Pulmonary artery endothelial cell (primary cell): Measurements from ENCODE around the gene NFASC. TPM values are rescaled to one million over a fixed set of nuclear protein-coding genes. Genes with fewer than 3 reads are reported as not detected.

Experiments used
- DNase-seq: peaks from one replicate; pipeline ENCODE4 v3.0.0-alpha.2; 2011; ENCODE audit warnings: low read depth, low spot score
- total RNA-seq: library from RNA; depleted of rRNA; stranded (reverse); fragments of >200 nt; gene quantifications from 2 replicates; pipeline ENCODE4 v1.2.3, GENCODE V29; 2014

Gene NFASC
- total RNA-seq, 1 donor from 2014 or later = not detected

- DNase-seq = no peak
Measured at GRCh38 chr1:205037539-205037938, 166.9 kb downstream of the NFASC start.

- DNase-seq = no peak
Measured at GRCh38 chr1:205038132-205038786, 167.6 kb downstream of the NFASC start.

GRCh38 chr1:205041001-205041715 is 170.5 kb downstream of the NFASC start:
- no peak for DNase-seq

GRCh38 chr1:205041998-205042910 is 171.6 kb downstream of the NFASC start:
- no peak for DNase-seq

- DNase-seq = no peak
Measured at GRCh38 chr1:205042911-205043806, 172.5 kb downstream of the NFASC start, which contains the start of gene CNTN2. CNTN2 (plus strand) TSS chr1:205043212; CDS start chr1:205053186, 9,974 bp downstream.

GRCh38 chr1:205043866-205044265 is 173.2 kb downstream of the NFASC start:
- DNase-seq = no peak

GRCh38 chr1:205044741-205045140 is 174.1 kb downstream of the NFASC start:
- no peak for DNase-seq

- DNase-seq = no peak
Measured at GRCh38 chr1:205045146-205045545, 174.5 kb downstream of the NFASC start.

- no peak for DNase-seq
Measured at GRCh38 chr1:205046870-205047269, 176.2 kb downstream of the NFASC start.

- no peak for DNase-seq
Measured at GRCh38 chr1:205047764-205048231, 177.1 kb downstream of the NFASC start.

GRCh38 chr1:205048382-205048781 is 177.7 kb downstream of the NFASC start:
- no peak for DNase-seq

- no peak for DNase-seq
Measured at GRCh38 chr1:205049479-205049878, 178.8 kb downstream of the NFASC start.

- DNase-seq = no peak
Measured at GRCh38 chr1:205052690-205053089, 182.0 kb downstream of the NFASC start.

- DNase-seq = no peak
Measured at GRCh38 chr1:205053296-205053695, 182.6 kb downstream of the NFASC start.

- no peak for DNase-seq
Measured at GRCh38 chr1:205054013-205054412, 183.4 kb downstream of the NFASC start.

- no peak for DNase-seq
Measured at GRCh38 chr1:205056188-205056611, 185.5 kb downstream of the NFASC start.

- DNase-seq = no peak
Measured at GRCh38 chr1:205056956-205057568, 186.4 kb downstream of the NFASC start.

GRCh38 chr1:205057808-205058575 is 187.3 kb downstream of the NFASC start:
- no peak for DNase-seq

GRCh38 chr1:205058853-205059252 is 188.2 kb downstream of the NFASC start:
- DNase-seq = no peak
